Right kidney (tissue), 1 donor: ENCODE measurements around the gene PRKN.

Experiments used
- DNase-seq: peaks from one replicate; pipeline ENCODE4 v3.0.0-alpha.2; 2016

Gene PRKN

DNA sequence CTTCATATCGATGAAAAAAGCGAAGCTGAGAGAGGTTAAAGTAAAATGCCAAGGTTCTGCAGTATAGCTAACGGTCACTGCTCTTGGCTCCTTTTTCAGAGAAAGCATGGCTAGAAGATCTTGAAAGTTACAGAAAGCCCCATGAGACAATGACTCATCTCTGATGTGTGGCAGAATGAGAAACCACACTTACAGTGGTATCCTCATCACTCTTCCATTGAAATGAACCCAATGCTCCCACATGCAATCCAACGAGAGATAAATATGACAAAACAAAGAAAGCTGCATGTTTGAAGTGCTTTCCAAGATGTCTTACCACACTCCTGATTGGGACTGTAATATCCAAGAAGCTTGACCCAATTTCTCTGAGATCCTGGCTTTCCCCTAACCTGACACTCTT is 694.9 kb downstream of the PRKN start:
- no peak for DNase-seq

DNA sequence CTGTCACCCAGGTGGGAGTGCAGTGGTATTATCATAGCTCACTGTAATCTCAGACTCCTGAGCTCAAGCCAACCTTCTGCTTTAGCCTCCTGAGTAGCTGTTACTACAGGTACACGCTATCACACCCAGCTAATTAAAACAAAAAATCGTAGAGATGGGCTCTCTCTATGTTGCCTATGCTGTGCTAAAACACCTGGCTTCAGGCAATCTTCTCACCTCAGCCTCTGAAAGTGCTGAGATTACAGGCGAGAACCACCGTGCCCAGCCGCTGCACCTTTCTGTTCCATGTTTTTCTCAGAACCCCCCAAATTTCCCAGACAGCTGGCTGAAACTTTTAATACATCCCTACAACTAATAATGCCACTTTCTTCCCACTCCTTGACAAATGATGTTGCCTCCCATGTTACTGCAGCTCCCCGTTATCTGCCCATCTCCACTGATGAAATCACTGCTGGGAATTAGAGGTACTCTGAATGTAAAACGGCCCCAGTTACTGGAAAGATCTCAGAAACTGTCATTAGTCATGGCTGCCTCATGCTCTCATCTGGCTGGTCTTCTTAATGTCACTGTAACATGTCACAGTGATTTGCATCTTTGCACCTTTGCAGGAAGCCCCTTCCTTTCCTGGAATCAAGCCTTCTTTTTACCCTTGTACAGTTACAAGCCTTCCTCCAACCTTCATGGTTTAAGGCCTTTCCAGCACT is 697.5 kb downstream of the PRKN start:
- DNase-seq, result no peak

DNA sequence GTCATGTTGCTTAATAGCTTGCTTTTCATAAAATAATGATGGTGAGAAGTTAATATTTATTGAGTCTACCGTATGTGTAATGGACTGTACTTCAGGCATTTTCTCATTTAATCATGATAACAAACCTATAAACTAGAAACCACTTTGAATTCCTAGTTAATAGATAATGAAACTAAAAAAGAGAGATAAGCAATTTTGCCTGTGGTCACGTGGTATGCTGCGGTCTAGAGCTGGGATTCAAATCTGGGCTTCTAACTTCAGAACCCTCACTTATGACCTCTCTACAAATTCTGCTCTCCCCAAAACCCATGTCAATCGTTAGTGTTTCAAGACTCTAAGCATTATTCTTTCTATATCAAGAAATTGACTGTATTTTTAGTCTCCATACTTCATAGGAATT is 700.7 kb downstream of the PRKN start:
- DNase-seq, result no peak

DNA sequence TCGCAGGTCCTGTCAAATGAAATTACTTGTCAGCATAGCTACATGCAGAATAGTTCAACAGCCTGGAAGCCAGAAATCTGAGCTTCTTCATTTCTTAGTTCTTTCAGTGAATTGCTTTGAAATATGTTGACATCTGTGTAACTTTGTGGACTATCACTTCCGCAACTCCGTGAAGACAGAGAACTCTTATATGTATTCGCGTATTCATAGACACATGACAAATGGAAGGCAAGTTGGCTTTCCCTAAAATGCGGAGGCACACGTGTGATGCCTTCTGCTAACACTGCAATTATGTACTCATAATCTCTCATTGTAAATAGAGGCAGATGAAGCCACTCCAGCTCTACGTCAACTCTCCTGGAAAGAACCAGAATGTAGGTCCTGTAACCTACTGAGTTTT is 701.5 kb downstream of the PRKN start:
- DNase-seq, result no peak

DNA sequence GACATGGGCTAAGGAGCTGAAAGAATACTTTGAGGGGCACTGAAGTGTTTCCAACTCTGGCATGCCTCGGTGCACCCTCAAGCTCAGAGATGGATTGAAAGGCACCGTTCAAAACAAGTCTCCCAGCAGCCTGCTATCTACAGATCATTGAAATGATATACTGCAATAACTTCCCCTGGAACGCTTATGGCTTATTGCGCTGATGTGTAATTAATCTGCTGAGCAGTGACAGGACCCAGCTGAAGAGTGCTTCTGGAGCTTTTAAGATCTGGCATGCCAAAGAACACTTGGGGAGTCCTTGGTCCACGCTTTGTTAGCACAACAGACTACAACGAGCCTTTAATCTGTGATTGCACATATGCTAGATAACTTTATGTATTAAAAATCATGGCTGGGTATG is 708.2 kb downstream of the PRKN start:
- DNase-seq, result no peak

DNA sequence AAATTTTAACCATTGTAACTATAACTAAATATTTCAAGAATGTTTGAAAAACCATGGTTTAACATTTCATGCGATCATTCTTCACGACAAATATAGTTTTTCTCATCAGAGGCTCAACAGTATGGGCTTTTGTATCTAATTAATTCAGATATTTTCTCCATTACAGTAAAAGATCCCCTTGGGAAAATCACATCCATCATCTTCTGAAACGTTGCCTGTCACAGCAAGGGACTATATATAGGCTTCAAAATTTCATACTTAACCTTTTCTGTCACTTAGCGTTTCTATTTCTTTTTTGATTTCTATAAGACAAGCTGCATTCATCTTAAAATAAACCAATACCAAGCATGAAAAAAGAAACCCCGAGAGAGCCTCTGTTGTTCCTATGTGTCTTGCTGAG is 710.0 kb downstream of the PRKN start:
- no peak for DNase-seq

DNA sequence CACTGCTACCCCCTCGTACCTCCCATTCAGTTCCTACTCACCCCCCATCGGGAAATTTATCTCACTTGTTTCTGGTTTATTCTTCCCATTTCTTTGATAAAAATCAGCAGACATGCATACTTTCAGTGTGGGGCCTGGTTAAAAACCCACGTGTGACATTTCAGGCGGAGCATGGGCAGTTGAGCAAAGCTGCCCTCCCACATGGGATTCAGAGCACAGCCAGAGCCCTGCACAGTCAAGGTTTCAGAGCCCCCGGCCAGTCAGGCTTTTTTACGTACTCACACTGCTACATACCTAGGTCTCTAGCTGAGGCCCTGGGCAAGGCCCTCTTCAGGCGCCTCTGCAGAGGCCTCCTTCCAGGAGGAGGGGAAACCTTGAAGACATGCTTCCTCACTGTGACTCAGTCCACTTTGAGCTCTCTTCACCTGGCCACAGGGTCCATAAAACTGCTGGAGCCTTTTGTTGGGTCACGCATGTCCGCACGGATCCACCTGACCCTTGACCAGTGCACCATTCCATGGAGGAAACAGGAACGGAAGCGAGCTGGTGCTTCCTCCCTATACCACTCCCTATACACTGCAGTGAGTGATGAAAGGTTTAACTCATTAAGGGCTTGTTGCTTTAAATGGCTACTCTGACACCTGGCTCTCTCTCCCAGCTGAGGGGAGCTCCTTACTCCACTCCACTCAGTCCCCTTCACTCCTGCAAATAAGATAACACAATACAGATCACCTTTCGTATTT is 713.3 kb downstream of the PRKN start:
- DNase-seq, result no peak

DNA sequence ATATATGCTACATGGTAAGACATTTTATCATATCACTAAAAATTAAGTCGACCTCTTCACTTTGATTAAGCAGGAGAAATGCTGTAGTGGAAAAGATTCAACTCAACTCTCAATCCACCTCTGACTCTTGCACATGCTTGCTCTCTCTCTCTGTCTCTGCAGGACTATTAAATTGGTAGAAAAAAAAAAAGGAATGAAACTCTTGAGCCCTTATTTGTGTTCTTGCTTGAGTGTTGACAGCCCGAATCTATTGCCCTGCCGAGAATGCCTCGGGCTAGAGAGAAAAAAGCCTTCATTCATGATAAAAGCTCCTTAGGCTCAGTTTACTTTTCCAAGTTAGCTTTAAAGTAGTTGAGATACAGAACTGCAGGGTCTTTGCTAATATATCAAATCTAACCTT is 722.2 kb downstream of the PRKN start:
- DNase-seq, result no peak

DNA sequence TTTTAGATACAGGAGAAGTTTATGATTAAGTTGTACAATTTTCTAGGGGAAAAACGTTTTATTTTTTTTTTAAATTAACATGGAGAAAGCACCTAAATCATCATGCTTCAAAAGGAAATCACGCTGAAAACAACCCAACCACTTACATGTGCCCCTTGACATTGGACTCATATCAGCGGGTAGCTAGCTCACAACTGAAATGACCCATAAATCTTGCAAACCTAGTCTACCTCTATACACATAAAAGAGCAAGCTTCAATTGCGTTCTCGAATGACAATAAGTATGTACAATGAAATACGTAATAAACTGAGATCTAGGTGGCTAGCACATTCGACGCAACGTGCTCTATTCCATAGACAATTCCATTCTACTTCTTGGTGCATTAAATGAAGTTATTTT is 730.8 kb downstream of the PRKN start:
- no peak for DNase-seq

DNA sequence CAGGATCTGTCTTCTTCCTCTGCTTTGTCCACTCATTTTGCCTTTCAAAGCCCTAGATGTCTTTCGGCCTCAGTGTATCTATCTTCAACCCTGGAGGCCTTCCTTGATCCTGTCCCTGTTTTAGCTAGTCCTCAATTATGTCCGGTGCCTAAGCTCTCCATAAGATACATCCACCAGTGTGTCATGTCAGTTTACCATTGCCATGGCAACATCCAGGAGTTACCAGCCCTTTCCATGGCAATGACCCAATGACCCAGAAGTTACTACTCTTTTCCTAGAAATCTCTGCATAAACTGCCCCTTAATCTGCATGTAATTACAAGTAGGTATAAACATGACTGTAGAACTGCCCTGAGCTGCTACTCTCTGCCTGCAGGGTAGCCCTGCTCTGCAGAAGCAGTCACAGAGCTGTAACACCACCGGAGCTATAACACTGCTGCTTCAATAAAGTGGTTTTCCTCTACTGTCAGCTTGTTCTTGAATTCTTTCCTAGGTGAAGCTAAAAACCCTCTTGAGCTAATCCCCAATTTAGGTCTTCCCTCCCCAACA is 741.6 kb downstream of the PRKN start:
- DNase-seq, result no peak

DNA sequence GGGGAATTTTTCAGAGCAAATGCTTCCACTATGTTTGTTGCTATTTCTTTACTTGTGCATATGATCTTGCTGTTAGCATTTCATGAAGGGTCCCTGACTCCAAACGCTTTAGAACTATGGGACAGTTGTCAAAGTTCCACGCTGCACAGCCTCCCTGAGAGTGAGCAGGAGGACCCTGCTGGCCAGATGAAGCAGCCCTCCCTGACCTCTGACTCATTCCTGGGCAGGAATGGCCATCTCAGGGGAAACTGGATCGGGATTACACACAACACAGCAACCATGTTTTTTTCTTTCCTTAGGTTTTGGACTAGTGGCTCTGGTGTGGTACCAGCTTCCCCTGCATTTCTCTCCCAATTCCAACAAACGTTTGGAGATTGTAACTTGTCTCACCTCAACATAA is 742.9 kb downstream of the PRKN start:
- no peak for DNase-seq

DNA sequence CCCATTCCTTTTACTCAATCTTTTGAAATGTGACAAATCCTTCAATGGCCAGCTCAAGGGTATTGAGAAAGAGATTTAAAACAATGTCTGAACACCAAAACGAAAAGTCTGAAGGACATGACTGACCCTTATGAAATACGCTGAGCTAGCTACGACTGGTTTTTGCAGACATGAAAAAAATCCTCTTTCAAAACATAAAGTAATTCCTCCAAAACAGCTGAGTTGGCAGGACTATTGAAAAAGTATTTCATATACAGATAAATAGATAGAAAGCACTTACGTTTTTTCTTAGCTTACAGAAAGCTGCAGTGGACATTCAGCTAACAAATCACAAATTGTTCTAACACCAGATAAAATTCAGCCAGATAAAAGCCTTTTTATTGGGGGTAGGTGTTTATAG is 751.0 kb downstream of the PRKN start:
- no peak for DNase-seq

DNA sequence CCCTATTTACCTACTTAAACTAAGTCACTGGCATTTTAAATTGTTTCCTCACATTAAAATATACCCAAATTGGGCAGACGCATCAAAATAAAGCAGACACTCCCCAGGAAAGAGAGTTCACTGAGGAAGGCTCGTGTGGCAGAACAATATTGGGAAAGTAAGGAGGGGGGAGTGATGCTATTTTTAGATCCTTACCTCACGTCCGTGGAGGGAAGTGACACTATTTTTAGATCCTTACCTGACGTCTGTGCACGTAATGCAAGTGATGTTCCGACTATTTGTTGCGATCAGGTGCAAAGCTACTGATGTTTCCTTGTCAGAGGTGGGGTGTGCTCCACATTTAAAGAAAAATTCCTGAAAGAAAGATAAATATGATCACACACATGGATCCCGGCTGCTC is 754.5 kb downstream of the PRKN start:
- DNase-seq, result no peak

DNA sequence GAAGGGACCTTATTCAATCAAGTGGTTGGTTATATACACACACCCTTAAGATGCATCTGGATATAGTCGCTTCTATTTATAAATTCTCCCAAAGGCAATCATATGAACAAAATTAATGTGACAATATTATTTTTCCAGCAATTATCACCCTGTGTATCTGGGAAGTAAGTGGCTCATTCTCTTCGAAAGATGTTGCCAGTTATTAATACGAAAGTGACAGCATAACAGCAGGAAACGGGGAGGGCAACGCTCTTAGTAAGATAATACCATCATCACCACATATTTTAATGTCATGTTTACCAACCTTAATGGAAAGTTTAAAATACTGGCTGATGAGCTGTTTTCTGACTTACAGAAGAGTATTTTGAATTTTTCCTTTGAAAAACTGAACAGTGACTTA is 756.5 kb downstream of the PRKN start:
- DNase-seq, result no peak

DNA sequence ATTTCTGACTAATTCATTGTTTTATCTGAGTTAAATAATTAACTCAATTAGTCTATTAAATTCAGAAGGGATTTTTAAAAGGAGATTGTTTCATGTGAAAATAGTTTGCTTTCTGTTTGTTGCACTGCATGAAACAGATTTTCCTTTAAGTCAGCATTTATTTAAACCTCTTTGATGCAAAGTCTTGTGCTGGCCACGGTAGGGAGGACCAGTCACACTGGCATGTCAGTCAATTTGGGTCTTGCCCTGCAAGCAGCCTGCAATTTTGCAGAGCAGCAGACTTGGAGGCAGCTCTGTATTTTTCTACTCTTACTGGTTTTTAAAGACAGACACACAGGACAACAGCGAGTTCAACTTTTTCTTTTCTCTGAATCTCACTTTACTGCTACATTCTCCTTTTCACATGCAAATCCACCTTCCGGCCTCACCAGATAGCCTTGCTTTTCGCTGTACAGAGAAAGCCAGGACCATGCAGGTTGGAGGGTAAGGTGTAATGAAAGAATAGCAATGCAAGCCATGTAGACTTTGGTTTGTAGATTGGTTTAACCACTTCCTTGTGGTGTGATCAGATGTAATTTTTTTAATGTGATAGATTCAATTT is 763.8 kb downstream of the PRKN start:
- no peak for DNase-seq

DNA sequence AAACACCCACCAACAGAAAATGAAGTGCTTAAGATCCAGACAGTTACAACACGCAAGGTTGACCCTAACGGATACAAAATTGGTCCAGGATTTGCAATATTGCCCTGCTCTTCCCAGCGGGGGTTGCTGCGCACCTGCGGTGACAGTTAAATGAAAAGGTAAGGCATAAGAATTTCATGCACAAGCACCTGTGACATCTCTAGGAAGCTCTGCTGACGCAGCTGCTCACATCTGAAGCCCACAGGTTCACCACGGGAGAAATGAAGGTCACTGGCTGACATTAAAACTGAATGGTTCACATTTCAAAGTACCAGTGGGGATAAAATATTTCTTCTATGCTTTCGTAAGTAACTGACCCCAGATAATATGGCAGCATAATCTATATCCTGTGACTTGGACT is 764.4 kb downstream of the PRKN start:
- DNase-seq, result no peak

DNA sequence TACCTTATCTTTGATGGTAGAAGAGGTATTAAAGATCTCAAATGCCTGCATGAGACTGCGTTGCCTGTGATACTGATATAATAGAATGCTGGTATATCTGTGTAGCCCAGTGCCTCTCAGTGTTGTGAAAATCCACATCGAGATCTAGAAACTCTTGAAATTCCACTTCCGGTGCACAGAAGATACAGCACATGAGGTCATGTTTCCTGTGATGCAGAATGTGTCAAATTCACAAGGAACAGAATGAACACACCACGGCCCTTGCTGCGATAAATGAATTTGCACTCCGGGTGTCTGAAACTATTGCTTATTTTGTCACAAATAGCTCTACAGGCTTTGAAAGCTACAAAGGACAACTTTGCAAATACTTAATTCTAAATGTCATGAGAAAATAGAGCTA is 765.8 kb downstream of the PRKN start:
- DNase-seq, result no peak

DNA sequence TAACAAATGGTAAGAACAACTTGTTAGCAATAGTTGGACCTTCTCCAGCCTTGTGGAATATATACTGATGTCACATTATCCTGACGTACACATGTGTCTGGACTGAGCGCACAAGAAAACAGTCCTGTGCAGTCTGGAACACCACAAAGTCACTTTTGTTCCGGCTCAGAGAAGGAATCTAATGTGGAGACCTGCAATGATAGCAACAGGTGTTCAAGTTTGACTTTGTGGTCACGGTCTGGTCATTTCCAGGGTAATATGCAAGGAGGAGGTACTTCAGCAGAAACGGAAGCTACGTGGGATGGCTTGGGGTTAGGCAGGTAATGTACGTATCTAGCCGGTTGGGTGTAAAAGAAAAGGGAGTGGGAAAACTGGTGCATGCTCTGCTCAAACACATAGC is 766.5 kb downstream of the PRKN start:
- DNase-seq, result no peak

DNA sequence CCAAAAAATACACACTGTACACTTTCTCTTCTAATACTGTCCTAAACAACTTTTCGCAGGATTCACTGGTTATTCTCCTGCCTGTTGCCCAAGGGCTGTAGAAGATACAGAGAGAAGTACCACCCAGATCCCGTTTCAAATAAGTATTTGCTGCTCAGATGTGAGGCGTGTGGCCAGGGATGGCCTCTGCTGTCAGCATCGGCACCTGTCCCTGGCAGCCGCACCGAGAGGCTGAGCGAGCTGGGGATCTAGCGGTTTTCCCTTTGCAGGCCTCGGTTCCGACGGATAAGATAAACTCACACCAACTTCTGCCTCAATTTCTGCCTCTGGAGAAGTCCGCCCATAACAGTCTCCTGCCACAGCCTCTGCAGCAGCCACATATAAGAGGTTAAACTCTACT is 768.5 kb downstream of the PRKN start:
- DNase-seq, result no peak

DNA sequence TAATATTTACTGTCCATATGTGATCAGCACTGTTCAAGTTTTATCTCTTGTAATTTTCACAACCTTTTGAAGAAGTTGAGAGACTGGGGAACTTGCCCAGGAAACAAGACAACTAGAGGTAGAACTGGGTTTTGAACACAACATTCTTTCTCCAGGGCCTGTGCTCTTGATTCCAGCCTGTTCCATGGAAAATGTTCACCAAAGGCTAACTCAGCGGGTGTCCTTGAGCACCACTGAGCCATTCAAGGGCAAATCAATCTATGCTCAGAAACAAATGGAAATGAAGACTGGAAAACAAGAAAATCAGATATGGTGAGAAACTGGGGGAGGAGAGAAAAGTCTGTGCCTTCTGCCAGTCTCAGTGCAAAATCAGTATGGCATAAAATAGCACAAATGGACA is 771.5 kb downstream of the PRKN start:
- no peak for DNase-seq

DNA sequence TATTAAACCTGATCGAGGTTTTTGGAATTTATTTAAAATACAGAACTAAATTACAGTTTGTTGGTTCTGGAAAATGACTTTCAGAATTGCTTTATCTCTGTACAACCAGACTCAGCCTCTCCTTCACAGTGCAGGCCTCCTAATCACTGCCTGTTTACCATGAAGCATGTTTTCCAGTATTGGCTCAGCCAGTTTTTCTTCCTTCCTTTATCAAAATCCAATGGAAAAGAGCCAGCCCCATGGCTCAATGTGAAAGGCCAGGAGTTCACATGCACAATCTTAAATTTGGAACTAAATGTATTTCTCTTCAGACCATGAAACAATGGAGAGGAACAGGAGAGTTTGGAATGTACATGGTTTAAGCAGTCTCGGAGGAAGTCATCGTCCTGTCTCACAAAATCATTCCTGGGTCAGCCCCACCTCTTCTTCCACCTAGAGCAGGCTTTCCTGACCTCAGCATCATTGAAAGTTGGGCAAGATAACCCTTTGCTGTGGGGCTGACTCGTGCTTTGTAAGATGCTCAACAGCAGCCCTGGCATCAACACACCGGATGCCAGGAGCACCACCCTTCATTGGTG is 772.8 kb downstream of the PRKN start:
- no peak for DNase-seq

DNA sequence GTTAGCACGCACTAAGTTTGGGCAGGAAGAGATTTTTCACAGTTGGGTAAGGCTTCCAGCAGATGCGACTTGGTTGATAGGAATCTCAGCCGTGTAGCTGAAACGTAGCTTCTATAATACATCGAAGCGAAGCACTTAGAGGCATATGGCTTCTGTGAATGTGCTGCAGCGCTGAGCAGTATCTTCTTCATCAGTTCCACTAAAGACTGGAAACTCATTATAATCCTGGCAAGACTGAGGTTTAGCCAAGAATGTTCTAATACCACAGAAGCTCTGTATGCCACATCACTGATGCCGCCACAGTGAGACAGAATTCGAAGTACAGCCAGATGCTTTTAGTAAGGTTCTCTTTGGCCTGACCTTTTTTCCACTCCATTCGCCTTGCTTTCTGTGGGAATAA is 773.5 kb downstream of the PRKN start:
- DNase-seq, result no peak

DNA sequence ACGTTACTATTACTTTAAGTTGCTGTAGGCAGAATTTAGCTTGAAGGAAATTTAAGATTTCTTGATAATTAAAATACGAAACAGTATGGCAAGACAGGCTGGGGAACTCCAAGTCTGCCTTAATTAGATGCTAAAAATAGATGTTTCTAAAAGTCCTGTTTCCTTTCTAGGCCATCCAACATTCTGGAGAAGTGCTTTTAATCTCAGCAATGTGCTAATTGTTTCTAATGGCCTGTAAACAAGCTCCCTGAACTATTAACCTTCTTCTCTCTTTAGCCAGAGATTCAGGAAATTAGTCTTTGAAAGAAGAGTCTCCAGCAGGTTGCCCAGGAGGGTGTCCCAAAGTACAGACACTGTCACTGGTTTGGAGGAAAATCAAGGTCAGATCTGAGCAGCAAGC is 776.4 kb downstream of the PRKN start:
- DNase-seq, result no peak
